ENCODE data around the gene GPR87.

GPR87 gene

DNA sequence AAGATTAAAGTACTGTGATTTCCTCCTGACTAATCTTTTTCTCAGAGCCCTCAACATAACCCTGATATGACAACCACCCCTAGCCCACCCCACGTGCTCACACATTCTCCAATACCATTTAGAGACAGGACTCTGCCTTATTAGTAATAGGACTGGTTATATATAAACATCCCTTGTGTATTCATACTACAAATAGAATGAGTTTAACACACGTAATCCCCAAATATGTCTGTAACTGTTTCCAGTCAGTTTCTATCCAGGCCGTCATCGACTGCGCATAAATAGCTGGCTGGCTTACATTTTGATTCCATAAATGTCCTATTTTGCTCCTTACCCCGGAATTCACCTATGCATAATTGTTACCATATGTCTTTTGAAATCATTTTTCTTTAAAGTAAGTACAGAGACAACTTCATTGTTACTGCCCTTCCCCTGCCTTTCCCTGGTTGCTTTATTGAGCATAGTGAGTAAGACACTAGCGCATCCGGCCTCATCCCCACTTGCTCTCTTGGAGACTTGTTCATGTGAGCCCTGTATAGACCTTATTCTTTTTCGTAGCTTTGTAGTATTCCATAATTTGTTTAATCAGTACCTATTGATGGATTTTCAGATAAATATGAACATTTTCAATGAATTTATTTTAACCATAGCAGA is 34.8 kb downstream of the GPR87 start:
- DNase-seq: no peak

DNA sequence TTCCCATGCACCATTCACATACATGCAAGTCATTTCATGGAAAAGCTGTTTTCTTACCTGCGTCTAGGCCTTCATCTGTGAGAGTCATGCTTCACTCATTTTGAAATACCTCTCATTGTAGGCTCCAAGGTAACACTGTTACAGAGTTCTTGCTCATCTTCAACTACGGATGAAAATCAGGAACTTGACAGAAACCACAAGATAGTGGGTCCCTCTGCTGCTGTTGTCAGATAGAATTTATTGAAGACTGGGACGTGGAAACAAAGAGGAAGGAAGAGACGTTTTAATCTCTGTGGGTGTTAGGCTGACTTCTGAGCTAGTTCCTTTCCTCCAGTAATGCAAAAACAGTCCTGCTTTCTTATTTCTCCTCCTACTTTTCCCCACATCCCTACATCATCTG is 38.4 kb downstream of the GPR87 start, which contains the start of gene P2RY14:
TSS of gene P2RY14 (minus strand) at position 313 of the 400 bp plus-strand sequence. CDS start 64,226 bp downstream, outside the sequence.
- DNase-seq: no peak

DNA sequence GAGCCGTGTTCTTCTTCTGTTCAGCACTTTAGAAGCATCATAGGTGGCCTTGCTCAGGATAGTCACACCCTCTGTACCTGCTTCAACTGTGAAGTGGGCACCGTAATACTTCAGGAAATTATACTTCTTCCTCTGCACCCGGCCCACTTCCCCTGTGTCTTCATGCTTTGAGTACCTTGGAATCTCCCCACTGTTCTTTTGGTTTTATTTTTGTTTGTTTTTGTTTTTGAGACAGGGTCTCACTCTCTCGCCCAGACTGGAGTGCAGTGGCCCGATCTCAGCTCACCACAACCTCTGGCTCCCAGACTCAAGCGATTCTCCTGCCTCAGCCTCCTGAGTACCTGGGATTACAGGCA is 40.0 kb downstream of the GPR87 start:
- DNase-seq: no peak

DNA sequence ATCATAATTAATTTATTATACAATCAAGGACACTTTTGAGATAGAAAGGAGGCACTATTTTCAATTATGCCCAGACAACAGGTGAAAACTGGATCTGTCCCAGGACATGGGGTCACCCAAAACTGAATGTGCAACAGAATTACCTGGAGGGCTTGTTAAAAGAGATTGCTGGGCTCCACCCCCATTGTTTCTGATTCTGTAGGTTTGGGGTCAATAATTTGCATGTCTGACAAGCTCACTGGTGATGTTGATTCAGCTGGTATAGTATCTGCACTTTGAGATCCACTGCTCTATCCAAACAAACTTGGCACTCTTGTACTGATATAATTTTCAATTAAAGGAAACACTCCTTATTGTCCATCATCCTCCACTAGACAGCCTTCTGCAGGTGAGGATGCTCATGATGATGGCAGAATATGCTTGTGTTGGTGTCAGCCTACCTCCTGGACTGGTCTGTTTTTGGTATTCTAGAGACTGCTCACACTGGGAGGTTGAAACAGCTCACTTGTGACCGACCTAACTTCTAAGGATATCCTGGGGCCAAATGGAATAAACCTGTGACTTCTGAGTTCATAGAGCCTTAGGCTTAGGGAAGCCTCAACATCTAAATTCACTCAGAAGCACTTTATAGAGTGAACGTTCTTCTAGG is 40.5 kb downstream of the GPR87 start:
- DNase-seq: no peak

DNA sequence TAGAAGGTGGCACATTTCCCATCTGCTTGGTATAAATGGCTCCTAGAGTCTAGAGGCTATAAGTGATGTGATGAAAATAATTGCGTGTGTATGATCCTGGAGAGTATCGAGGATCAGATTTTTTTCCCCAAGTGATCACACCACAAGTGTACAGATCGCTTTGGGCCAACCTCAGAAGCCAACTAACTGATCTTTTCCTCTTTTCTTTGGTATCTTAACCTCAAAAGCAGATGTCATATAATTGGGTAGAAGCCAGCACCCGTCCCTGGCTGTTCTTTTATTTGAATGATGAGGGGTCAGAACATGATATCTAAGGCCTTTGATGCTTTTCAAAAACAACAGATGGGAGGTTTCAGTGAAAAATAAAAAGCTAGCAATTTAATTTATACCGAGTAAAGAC is 41.5 kb downstream of the GPR87 start:
- DNase-seq: peak; percentile 52

DNA sequence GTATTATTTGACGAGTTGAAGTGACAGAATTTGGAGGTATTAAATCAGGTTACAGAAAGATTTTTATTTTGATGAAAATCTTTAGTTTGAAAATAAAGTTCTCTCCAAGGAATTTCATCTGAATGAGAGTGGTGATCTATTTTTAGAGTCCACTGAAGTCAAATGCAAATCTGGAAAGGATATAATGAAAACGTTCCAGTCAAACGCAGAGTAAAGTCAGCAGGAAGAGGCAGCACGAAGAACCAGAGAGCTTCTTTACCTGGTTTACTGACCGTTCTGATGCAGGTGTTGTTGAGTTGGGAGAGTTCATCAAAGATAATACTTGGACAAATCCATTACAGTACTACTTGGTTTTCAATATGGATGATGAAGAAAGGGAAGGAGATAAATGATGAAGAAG is 47.0 kb downstream of the GPR87 start:
- no peak for DNase-seq

DNA sequence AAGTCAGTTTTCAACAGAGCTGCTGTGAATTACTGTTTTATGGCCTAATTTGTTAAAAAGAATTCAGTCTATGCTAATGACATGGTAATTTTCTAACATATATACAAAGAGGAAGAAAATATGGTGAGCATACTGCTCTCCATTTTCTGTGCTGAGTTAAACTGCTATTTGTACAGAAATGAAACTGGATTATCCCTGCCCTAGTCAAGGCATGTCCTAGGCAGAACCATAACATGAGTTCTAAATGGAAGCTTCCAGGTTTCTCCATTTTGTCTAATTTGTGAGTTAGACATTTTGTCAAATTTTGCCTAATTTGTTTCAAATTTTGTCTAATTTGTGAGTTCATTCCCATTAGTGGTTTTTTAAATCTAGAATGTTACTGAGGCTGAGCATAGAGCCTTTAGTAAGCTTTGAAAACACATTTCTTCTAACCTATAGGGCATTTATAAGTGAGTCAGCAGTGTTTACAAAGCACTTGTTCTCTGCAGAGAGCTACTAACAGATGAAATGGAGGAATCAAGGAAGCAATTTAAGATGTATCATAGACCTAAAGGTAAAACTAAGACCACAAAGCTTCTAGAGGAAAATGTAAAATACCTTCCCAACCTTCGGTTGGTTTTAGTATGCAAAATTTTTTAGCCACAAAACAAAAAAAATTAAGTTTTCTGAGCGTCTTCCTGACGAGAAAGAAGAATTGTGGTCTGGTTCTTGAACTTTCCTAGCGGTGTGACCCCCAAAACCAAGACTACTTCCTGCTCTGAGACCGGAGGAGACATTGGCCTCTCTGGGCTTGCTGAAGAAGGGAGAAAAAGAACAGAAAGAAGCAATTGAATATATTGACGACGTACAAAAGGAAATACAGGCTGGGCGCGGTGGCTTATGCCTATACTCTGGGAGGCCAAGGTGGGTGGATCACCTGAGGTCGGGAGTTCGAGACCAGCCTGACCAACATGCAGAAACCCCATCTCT is 48.1 kb downstream of the GPR87 start:
- DNase-seq: no peak

DNA sequence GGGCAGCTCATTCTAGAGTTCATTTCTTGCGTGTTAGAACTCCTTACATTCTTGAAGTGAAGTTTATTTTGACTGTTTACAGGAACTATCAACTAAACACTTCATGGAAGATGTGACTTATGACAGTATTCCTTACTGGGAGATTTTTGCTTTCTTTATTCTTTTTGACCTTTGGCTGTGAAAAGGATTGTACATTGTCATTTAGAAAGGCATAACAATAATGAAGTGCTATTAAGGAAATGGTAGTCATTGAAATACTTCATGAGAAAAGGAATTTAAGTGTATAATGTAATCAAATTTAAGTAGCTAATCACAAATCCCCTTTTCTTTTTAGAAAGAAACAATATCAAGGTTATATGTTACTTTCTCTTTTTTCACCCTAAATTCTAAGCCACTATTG is 49.6 kb downstream of the GPR87 start:
- no peak for DNase-seq

DNA sequence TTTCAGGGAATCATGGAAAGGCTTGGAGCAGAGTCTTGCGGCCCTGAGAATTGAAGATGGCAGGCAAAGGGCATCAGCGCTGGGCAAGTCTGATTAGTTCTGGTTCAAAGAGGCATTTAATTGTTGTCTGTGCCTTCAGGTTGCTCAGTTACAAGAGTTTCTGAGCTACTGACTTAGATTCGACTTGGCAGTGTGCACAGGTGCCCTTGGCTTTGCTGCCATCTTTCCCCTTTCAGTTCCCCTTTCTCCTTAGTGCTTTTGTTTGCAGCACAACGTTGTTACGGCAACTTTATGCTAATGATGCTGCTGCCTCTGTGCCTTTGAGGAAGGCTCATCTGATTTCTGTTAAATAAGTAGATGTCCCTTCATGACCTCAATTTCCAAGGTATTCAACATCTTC is 50.8 kb downstream of the GPR87 start:
- DNase-seq: no peak

DNA sequence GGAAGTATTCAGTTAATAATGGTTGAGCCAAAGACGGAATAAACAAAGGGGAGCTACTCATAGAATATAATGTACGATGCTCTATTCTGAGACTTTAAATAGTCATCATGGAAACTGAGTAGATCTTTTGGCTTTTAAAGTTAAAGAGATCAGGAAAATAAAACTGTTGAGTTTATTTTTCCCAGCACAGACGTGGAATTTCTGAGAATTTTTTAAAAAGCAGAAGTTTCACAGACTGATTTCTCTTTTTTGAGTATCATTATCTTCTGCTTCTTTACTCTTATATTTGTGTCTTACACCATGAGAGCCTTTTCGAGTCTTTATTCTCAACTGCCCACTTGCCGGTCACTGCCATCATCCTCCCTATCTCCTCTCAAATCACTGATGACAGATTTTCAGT is 51.5 kb downstream of the GPR87 start:
- DNase-seq: no peak

DNA sequence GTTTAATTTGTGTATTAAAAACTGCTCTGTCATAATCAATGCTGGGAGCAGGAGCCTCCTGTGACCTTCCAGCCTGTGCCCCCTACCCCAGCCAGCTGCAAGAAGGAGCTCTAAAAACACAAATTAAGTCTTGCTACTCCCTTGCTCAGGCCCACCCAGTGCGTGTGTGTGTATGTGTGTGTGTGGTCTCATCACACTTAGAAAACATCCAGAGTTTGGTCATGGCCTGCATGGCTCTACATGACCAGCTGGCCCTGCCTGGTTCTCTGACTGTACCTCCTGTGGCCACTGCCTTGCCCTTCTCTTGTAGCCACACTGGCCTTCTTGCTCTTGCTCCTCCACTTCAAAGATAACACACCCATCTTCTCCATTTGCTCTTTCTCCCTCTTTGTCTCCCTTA is 52.0 kb downstream of the GPR87 start:
- no peak for DNase-seq

DNA sequence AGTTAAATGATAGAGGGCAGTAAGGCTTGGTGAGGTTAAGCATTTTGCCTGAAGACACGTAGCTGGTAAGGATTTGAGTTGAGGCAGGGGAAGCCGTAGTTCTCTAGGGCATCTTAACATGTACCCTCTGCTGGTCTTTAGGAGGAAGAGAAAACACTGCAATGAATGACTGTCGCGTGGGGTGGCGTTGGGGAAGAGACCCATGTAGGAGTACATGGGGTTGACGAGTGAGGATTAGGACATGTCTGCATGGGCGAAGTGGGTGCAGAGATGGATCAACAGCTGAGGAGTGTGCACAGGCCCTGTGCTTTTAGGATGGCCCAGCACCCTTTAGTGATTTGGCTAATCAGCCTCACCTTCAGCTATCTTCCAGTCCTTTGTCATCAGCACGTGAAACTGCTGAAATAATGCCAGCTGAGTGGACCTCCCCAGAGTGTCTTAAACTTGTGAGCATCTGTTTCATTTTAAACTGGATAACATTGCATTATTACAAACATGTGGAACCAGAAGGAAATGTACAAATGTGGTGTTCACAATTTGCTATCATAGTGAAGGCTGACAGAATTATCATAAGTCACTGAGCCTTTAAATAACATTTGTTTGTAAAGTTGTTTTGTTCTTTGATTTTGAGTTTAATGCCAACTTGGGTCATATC is 53.6 kb downstream of the GPR87 start:
- no peak for DNase-seq

DNA sequence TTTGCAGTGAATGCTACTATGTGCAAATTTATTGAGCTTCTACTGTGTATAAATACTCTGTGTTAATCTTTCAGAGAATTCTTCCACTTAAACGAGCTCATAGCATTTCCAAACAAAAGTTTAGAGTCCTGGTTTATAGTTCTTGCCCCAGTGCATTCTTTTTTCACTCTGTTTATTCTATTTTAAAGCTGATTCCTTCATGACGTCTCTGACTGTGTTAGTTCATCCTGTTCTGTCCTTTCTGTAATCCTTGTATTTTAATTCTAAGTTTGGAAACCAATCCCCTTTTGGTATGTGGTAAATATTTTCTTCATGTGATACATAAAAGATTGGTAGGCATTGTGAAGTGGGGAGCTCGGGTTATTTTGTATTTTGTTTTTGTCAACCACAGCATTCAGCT is 57.0 kb downstream of the GPR87 start:
- DNase-seq: no peak

DNA sequence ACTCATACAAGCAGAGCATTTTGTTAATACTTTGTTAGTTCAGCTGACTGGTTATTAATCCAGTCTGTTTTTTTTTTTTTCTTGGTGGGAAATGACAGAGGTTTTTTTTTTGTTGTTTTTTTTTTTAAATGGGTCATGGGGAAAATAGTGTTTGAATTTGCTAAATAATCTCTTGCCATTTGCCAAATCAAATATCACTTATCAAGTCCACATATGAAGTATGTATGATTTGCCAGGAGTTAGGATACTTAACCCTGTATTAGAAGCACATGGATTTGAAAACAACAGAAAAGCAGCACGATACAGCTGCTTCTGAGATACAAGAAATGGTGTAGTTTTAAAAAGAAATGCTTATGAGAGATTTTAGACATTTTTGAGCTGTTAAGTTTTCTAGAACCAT is 59.9 kb downstream of the GPR87 start:
- no peak for DNase-seq

DNA sequence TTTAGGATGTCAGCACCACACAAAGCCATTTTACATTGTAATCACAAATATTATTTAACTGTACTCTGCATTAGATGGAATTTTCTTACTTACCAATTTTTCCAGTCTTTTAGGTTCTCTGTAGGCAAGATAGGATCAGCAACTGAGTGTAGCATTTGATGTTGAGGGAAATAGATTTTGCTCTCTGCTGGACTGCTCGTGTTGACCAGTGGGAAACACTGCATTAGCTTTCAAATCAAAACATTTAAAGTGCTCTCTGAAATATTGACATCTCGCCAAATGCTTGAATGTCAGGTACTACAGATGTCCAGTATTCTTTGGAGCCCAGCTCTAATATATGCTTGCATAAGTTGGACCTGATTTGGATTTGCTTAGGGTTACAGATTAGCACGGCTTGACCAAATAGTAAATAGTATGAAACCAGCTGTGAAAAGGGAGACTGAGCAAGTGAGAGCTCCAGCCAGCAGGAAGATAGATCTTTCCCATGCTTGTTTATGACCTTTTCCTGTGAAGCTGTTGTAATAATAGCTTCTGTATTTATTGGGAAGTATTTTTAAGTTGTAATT is 67.8 kb downstream of the GPR87 start:
- no peak for DNase-seq

Measured in NCI-H1694 (cell line).